Measurements from ENCODE around the gene MMD2.

MMD2 gene

DNA sequence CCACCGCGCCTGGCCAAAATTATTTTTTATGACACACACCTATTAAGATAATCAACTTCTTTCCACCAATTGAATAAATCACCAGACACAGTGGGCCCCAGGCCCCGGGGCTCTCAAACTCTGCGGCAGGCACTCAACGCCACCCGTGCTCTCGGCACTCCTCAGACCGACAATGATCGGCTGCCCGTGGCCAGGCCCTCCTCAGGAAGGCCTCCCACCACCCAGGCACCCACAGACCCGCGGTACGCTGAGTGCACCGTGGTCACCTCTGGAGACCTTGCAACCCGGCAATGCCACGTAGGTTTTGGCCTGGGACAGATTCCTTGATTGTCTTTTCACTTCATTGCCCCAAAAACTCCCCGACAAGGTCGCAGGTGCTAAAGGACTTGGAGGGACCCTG, 82.4 kb downstream of the MMD2 start:
- TF ChIP-seq ZNF274 (IDR thresholded peaks at IDR 0.05; ENCODE audit: low read depth, low read length): no peak
- no peak for TF ChIP-seq SUZ12 (IDR thresholded peaks at IDR 0.05; ENCODE audit: extremely low read depth, insufficient read depth, insufficient read length)
- no peak for TF ChIP-seq YY1 (IDR thresholded peaks at IDR 0.05; ENCODE audit: insufficient read depth, insufficient read length)
- H3K27me3 ChIP-seq (ENCODE audit: insufficient read depth, insufficient read length): no peaks in the 10 kb centered on the region
- H3K9me3 ChIP-seq (ENCODE audit: insufficient read depth, low read length): no peaks in the 10 kb centered on the region
- no peak overlapping the region for H3K9ac ChIP-seq (ENCODE audit: insufficient read length, low read depth)
- H3K4me3 ChIP-seq (ENCODE audit: insufficient read length, low read depth): no peak overlapping the region
- H3K36me3 ChIP-seq (ENCODE audit: insufficient read depth, insufficient read length, low read length): peaks cover 37% of the 10 kb centered on the region
- DNase-seq (ENCODE audit: low read depth, low spot score): no peak
- H3K4me1 ChIP-seq (ENCODE audit: insufficient read depth, insufficient read length): peaks cover 16% of the 10 kb centered on the region

DNA sequence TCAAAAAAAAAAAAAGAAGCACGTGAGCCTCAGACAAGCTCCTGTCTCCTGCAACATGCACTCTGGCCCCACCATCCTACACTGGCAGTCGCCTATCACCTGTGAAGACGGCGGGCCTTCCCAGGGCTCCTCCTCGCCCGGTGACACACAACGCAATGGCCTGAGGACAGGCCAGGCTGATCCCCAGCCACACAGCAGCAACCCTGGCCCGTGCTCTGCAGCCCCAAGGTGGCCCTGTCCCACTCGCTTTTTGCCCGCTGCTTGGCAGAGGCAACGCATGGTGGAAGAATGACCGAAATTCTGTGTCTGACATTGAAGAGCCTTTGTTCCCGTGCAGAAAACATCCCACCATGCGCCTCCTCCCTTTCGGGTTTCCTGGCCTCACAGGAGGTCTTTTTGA, 83.6 kb downstream of the MMD2 start:
- Histone ChIP-seq H3K4me1 (ENCODE audit: insufficient read depth, insufficient read length) (peaks cover 21% of the 10 kb centered on the region), H3K36me3 (ENCODE audit: insufficient read depth, insufficient read length, low read length) (peaks cover 37% of the 10 kb centered on the region), H3K9me3 (ENCODE audit: insufficient read depth, low read length) (no peaks in the 10 kb centered on the region), H3K4me3 (ENCODE audit: insufficient read length, low read depth) (no peak overlapping the region), H3K9ac (ENCODE audit: insufficient read length, low read depth) (no peak overlapping the region), H3K27me3 (ENCODE audit: insufficient read depth, insufficient read length) (no peaks in the 10 kb centered on the region)
- TF ChIP-seq SUZ12 (IDR thresholded peaks at IDR 0.05; ENCODE audit: extremely low read depth, insufficient read depth, insufficient read length): no peak
- no peak for TF ChIP-seq YY1 (IDR thresholded peaks at IDR 0.05; ENCODE audit: insufficient read depth, insufficient read length)
- no peak for TF ChIP-seq ZNF274 (IDR thresholded peaks at IDR 0.05; ENCODE audit: low read depth, low read length)
- DNase-seq (ENCODE audit: low read depth, low spot score): no peak

DNA sequence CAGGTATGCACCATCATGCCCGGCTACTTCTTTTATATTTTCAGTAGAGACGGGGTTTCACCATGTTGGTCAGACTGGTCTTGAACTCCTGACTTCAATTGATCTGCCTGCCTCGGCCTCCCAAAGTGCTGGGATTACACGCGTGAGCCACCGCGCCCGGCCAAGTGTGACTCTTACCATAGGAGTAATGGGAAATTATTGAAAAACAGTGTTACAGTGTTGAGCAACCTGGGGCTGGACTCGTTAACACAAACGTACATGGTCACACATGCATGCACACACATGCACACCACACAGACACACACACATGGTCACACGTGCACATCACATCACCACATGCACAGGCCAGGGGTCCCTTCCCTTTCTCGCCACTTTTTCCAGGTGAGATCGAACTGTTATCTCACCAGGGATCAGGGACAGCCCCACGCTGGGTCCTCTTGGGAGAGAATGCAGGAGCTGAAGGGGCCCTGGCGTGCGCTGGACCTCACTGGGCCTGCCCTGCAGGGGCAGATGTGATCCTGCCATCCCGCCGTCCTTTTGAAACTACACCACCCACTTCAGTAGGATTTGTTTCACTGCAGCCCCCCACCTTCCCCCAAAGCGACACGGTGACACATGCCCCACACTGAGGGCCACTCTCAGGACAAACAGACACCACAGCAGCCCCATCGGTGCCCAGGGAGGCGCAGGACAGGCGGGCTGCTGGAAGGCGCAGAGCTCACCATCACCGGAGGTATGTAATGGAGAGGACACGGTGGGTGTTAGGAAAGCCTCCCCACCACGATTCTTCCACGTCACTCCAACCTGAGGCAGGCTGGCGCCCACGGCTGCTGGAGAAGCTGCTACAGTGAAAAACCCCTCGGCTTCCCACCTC, 85.7 kb downstream of the MMD2 start:
- H3K36me3 ChIP-seq (ENCODE audit: insufficient read depth, insufficient read length, low read length): peaks cover 29% of the 10 kb centered on the region
- no peaks in the 10 kb centered on the region for H3K27me3 ChIP-seq (ENCODE audit: insufficient read depth, insufficient read length)
- H3K9ac ChIP-seq (ENCODE audit: insufficient read length, low read depth): no peak overlapping the region
- no peak overlapping the region for H3K4me3 ChIP-seq (ENCODE audit: insufficient read length, low read depth)
- DNase-seq (ENCODE audit: low read depth, low spot score): no peak
- TF ChIP-seq SUZ12 (IDR thresholded peaks at IDR 0.05; ENCODE audit: extremely low read depth, insufficient read depth, insufficient read length) (no peak), ZNF274 (IDR thresholded peaks at IDR 0.05; ENCODE audit: low read depth, low read length) (no peak), YY1 (IDR thresholded peaks at IDR 0.05; ENCODE audit: insufficient read depth, insufficient read length) (no peak)
- H3K4me1 ChIP-seq (ENCODE audit: insufficient read depth, insufficient read length): peaks cover 17% of the 10 kb centered on the region
- no peaks in the 10 kb centered on the region for H3K9me3 ChIP-seq (ENCODE audit: insufficient read depth, low read length)

DNA sequence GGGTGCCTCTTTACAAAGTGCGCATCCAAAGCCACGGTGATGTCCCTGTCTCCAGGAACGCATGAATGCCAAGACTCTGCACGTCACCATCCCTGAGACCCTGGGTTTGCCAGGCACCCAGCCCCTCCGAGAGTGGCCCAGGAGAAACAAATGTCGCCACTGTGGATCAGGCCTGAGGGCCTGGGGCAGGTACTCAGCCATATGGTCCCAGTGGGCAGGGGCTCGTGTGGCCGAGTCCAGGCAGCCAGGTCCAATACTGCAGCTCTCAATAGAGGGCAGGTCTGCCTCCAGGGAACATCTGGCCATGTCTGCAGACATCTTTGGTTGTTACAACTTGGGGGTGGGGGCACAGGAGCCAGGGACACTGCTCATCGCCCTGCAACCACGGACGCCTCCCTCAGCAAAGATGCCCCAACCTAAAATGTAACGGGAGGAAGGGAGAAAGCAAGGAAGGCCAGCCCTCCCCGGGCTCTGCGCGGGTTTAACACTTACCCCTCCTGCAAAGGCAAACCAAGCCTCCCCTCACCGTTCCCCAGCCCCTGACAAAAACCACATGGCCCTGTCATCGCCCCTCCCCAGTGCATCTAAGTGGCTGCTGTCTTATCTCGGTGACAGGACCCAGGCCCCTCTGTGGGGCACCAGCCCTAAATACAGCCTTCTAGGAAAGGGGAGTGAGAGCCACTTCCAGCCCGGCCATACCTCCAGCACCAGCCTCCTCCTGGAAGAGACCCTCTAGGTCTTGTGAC, 86.9 kb downstream of the MMD2 start:
- no peaks in the 10 kb centered on the region for H3K9me3 ChIP-seq (ENCODE audit: insufficient read depth, low read length)
- TF ChIP-seq ZNF274 (IDR thresholded peaks at IDR 0.05; ENCODE audit: low read depth, low read length) (no peak), YY1 (IDR thresholded peaks at IDR 0.05; ENCODE audit: insufficient read depth, insufficient read length) (no peak), SUZ12 (IDR thresholded peaks at IDR 0.05; ENCODE audit: extremely low read depth, insufficient read depth, insufficient read length) (no peak)
- no peak for DNase-seq (ENCODE audit: low read depth, low spot score)
- H3K4me3 ChIP-seq (ENCODE audit: insufficient read length, low read depth): no peak overlapping the region
- H3K36me3 ChIP-seq (ENCODE audit: insufficient read depth, insufficient read length, low read length): peaks cover 20% of the 10 kb centered on the region
- H3K27me3 ChIP-seq (ENCODE audit: insufficient read depth, insufficient read length): no peaks in the 10 kb centered on the region
- H3K4me1 ChIP-seq (ENCODE audit: insufficient read depth, insufficient read length): peaks cover 17% of the 10 kb centered on the region
- H3K9ac ChIP-seq (ENCODE audit: insufficient read length, low read depth): peak overlapping the region; percentile 16

DNA sequence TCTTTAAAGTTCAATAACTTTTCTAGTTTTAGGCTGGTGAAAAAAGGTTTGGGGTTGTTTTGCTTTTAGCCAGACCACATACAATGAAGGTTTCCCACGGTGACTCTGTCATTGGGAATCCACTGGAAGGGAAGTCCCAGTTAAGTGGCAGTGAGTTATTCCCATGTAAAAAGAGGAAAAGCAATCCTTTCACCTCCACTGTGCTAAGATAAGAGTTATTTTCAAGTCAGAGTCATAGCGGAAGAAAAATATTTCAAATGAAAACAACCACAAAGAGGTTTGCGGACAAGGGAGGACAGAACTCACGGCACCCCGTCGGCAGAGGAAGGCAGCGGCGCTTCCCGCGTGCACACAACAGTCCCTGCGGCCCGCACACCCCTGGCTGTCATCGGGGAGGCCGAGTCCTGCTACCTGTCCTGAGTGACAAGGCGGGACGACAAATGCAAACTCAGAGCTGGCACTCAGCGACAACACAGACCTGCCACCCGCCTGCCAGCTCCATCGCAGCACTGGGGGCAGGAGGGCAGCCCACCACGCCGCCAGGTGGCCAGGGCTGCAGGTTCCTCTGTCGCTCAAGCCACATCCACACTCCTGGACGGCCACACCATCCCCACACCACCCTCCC, 87.8 kb downstream of the MMD2 start:
- no peak for TF ChIP-seq ZNF274 (IDR thresholded peaks at IDR 0.05; ENCODE audit: low read depth, low read length)
- TF ChIP-seq YY1 (IDR thresholded peaks at IDR 0.05; ENCODE audit: insufficient read depth, insufficient read length): no peak
- TF ChIP-seq SUZ12 (IDR thresholded peaks at IDR 0.05; ENCODE audit: extremely low read depth, insufficient read depth, insufficient read length): no peak
- Histone ChIP-seq H3K9ac (ENCODE audit: insufficient read length, low read depth) (no peak overlapping the region), H3K4me3 (ENCODE audit: insufficient read length, low read depth) (no peak overlapping the region), H3K9me3 (ENCODE audit: insufficient read depth, low read length) (no peaks in the 10 kb centered on the region), H3K27me3 (ENCODE audit: insufficient read depth, insufficient read length) (no peaks in the 10 kb centered on the region), H3K36me3 (ENCODE audit: insufficient read depth, insufficient read length, low read length) (peaks cover 17% of the 10 kb centered on the region), H3K4me1 (ENCODE audit: insufficient read depth, insufficient read length) (peaks cover 17% of the 10 kb centered on the region)
- DNase-seq (ENCODE audit: low read depth, low spot score): no peak

DNA sequence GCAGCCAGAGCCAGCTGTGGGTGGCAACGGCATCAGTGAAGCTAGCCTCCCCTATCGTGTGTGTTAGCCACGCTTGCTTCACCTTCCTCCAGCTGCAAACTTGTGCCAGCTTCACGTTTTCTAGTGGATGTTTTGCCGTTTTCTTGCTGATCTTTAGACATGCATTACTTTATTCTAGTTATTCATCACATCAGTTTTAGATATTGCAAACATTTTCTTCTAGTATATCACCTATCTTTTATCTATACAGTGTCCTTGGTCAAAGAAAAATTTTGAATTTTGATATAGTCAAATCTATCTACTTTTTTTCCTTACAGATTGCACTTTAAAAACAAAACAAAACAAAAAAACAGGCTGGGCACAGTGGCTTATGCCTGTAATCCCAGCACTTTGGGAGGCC, 90.5 kb downstream of the MMD2 start:
- DNase-seq (ENCODE audit: low read depth, low spot score): no peak
- peaks cover 17% of the 10 kb centered on the region for H3K4me1 ChIP-seq (ENCODE audit: insufficient read depth, insufficient read length)
- H3K9me3 ChIP-seq (ENCODE audit: insufficient read depth, low read length): no peaks in the 10 kb centered on the region
- H3K27me3 ChIP-seq (ENCODE audit: insufficient read depth, insufficient read length): no peaks in the 10 kb centered on the region
- TF ChIP-seq SUZ12 (IDR thresholded peaks at IDR 0.05; ENCODE audit: extremely low read depth, insufficient read depth, insufficient read length) (no peak), YY1 (IDR thresholded peaks at IDR 0.05; ENCODE audit: insufficient read depth, insufficient read length) (no peak), ZNF274 (IDR thresholded peaks at IDR 0.05; ENCODE audit: low read depth, low read length) (no peak)
- H3K4me3 ChIP-seq (ENCODE audit: insufficient read length, low read depth): no peak overlapping the region
- peaks cover 10% of the 10 kb centered on the region for H3K36me3 ChIP-seq (ENCODE audit: insufficient read depth, insufficient read length, low read length)
- H3K9ac ChIP-seq (ENCODE audit: insufficient read length, low read depth): no peak overlapping the region

Measured in NT2/D1 (cell line).